GM19351 (cell line): ENCODE results near the gene APOBEC3B.
"Not testable (repeated sequence)": the region's sequence is repeated elsewhere in the genome, so short reads cannot be mapped to it uniquely, and the experiment has no call there.

Source experiments
- ATAC-seq: cut with Tn5 transposase; IDR thresholded peaks from one replicate; pipeline ENCODE4 v1.9.1; 2021; ENCODE audit warnings: mild to moderate bottlenecking, moderate library complexity; ENCODE audit not compliant: unreplicated experiment

APOBEC3B gene

GRCh38 chr22:38981992-38982927, at the start of gene APOBEC3B:
Gene APOBEC3B (plus strand): TSS chr22:38982347. CDS start chr22:38982454, 107 bp downstream.
- peak; percentile 61 for ATAC-seq

- no peak for ATAC-seq
Measured at GRCh38 chr22:38935023-38935422, 47.1 kb upstream of the APOBEC3B start.

DNA sequence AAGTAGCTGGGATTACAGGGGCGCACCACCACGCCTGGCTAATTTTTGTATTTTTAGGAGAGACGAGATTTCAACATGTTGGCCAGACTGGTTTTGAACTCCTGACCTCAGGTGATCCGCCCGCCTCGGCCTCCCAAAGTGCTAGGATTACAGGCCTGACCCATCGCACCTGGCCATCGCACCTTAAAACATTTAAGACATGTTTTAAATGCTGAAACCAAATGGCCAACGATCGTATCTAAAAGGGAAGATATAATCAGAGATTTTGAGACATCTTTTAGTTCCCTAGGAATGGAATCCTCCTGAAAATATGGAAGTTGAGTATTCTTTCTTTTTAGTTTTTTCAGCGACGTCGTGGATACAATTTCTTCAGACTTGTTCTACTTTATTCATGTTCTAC, 46.5 kb upstream of the APOBEC3B start:
- no peak for ATAC-seq

DNA sequence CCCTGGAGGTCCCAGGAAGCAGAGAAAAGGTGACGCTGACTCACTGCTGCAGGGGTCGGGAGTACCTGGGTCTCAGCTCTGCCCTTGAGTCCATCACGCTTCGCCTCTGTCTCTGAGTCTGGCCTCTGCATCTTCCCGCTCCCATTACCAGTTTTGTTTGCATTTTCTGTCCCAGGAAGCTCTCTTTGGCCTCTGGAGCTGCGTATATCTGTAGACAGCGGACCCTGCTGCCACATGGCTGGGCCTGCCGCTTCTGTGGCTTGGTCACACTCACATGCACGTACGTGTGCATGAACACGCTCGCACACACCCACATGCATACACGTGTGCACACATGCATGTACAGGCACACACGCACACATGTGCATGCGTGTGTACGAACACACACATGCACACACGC, 45.6 kb upstream of the APOBEC3B start:
- ATAC-seq = no peak

GRCh38 chr22:38937036-38937435, 45.1 kb upstream of the APOBEC3B start:
- ATAC-seq = no peak

GRCh38 chr22:38937541-38937940, 44.6 kb upstream of the APOBEC3B start:
- ATAC-seq = no peak

DNA sequence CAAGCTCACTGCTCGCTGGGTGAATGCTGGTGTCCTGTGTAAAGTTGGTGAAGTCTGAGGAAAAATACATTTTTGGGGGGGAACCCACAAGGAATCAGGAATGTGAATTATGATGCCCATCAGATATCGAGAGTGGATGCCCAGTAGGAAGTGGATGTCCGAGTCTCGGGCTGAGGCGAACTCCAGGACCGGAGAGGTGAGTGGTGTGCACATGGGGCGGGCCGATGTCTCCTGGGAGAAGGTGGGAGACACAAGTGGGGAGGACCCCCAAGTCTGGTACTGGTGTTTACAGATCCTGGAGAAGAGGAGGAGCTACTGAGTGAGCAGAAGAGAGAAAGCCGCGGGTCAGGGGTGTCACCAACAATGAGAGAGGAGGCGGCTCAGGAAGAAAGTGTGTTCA, 43.9 kb upstream of the APOBEC3B start:
- no peak for ATAC-seq

- ATAC-seq = no peak
Measured at GRCh38 chr22:38938925-38939324, 43.2 kb upstream of the APOBEC3B start.

DNA sequence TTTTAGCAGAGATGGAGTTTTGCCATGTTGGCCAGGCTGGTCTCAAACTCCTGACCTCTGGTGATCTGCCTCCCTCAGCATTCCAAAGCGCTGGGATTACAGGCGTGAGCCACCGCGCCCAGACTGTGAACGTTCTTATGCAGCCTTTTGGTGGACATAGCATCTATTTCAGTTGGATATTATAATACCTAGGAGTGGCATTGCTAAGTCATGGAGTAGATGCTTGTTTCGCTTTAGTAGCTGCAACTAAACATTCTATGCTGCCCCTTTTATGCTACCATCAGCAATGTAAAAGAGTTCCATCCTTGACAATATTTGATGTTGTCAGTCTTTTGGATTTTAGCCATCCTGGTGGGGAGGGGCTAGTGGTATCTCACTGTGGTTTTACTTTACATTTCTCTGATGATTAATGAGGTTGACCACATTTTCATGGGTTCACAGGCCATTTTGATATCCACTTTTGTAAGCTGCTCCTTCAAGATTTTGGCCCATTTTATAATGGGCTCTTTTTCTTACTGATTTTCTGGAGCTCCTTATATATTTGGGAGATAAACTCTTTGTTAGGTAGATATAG, 41.2 kb upstream of the APOBEC3B start:
- ATAC-seq = no peak

GRCh38 chr22:38941488-38941987, 40.6 kb upstream of the APOBEC3B start:
- ATAC-seq = no peak

- ATAC-seq = no peak
Measured at GRCh38 chr22:38942702-38943101, 39.4 kb upstream of the APOBEC3B start.

GRCh38 chr22:38943201-38943600, 38.9 kb upstream of the APOBEC3B start:
- no peak for ATAC-seq

DNA sequence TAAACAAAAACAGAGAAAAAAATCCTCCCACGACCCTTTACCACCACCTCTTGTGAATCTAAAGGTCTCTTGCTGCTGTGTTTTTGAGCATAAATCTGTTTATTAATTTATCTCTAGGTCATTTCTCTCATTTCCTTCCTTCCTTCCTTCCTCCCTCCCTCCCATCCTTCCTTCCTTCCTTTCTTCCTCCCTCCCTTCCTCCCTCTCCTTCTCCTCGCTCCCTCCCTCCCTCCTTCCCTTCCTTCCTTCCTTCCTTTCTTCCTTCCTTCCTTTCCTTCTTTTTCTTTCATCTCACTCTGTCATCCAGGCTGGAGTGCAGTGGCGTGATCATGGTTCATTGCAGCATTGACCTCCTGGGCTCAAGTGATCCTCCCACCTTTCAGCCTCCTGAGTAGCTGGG, 38.3 kb upstream of the APOBEC3B start:
- ATAC-seq = no peak

GRCh38 chr22:38944653-38945052, 37.5 kb upstream of the APOBEC3B start:
- no peak for ATAC-seq

- ATAC-seq = not testable (repeated sequence)
Measured at GRCh38 chr22:38945706-38946338, 36.3 kb upstream of the APOBEC3B start.

GRCh38 chr22:38946771-38947170, 35.4 kb upstream of the APOBEC3B start:
- no peak for ATAC-seq

GRCh38 chr22:38947321-38948140, 34.6 kb upstream of the APOBEC3B start:
- ATAC-seq = no peak

DNA sequence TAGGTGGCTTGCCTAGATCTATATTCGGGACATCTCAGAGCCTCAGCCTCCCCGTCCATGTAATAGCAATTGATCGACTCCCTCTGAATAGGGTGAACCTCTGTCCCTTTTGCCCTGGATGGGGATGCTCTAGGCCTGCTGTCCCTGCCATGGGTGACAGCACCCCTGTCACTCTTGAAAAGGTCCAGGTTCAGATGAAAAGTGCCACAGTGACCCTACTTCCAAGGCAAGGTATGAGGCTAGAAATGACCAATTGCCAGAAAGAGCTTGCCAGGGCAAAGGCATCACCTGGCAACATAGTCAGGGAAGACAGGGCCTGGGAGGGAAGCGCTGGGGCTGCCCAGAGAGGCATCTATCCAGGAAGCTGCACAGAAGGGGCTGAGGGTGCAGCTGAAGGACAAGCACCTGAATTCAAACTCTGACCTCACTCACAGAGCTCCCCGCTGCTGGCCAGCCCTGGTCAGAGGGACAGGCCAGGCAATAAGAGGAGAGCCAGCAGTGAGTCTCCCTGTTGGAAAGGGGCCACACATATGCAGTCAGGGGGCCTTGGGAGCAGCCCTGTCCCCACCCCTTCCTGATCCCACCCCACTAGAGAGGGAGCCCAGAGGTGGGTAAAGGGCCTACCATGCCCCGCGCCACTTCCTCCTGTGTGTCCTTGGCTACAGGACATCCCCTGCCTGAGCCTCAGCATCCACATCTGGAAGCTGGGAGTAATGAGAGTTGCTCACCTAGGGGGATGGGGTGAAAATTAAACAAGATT, 33.8 kb upstream of the APOBEC3B start:
- no peak for ATAC-seq

DNA sequence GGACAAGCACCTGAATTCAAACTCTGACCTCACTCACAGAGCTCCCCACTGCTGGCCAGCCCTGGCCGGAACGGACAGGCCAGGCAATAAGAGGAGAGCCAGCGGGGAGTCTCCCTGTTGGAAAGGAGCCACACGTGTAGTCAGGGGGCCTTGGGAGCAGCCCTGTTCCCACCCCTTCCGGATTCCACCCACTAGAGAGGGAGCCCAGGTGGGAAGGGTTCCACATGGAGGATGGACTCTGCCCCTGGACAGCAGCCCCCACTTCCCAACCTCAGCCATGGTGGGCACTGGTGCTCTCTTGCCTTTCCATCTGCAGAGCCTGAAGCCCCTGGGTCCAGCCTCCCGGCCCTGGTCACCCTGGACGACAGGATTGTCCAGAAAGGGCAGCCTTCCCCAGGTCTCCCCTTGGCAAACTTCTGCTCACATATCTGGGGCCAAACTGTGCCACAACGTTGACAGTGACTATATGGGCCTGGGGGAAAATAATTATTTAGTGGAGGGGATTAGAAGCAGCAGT, 32.2 kb upstream of the APOBEC3B start:
- ATAC-seq = no peak
